Stimulated activated CD8-positive, alpha-beta memory T cell treated with anti-CD3 and anti-CD28 coated beads, Interleukin-15, amount 100 ng/mL, for 24 hours (primary cell): ENCODE data around the gene GRAPL.
"Not testable (repeated sequence)": the region's sequence is repeated elsewhere in the genome, so short reads cannot be mapped to it uniquely, and the experiment has no call there.

Experiments used
- DNase-seq: peaks from one replicate; pipeline ENCODE4 v3.0.0-alpha.2; 2020; ENCODE audit warnings: low read depth

The GRAPL gene

DNA sequence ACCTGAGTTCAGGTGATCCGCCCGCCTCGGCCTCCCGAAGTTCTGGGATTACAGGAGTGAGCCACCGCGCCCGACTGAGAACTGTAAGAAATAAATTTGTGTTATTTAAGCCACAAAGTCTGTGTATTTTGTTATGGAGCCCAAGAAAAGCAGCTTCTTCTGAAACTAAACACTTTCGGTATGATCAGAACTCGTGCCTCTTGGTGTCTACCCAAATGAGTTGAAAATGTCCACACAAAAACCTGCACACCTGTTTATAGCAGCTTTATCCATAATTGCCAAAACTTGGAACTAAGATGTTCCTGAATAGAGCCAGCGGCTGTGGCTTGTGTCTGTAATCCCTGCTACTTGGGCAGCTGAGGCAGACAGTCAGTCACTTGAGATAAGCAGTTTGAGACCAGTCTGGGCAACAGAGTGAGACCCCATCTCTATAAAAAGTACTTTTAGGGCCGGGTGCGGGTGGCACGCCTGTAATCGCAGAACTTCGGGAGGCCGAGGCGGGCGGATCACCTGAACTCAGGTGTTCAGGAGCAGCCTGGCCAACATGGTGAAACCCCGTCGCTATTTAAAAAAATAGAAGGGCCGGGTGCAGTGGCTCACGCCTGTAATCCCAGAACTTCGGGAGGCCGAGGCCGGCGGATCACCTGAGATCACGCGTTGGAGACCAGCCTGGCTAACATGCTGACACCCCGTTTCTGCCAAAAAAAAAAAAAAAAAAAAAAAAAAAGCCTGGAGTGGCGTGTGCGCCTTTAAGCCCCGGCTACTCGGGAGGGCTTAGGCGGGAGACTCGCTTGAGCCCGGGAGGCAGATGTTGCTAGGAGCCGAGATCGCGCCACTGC lies 61.7 kb downstream of the GRAPL start:
- not testable (repeated sequence) for DNase-seq

DNA sequence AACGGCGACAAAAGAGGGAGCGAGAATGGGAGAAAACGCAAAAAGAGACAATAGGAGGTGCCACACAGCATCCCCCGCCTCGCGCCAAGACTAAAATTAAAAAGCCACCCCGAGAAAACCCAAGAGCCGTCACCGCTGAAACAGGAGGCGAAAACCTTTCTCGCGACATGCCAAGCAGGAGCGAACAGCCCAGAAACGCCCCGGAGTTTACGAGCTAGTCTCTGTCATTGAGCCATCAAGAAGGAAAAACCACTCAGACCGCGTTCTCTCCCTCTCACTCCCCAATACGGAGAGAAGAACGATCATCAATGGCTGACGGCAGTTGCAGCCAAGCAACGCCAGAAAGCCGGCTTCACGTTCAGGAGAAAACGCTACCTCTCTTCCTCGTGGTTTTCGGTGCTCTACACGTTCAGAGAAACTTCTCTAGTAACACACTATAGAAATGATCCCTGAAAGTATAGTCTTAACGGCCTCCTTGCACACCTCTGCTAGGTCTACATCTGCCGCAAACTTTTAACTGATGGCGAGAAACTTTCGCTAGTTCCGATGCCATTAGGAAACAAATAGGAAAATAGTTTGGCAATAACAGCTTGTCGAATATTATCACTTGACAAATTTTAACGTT lies 62.5 kb downstream of the GRAPL start:
- DNase-seq = not testable (repeated sequence)

DNA sequence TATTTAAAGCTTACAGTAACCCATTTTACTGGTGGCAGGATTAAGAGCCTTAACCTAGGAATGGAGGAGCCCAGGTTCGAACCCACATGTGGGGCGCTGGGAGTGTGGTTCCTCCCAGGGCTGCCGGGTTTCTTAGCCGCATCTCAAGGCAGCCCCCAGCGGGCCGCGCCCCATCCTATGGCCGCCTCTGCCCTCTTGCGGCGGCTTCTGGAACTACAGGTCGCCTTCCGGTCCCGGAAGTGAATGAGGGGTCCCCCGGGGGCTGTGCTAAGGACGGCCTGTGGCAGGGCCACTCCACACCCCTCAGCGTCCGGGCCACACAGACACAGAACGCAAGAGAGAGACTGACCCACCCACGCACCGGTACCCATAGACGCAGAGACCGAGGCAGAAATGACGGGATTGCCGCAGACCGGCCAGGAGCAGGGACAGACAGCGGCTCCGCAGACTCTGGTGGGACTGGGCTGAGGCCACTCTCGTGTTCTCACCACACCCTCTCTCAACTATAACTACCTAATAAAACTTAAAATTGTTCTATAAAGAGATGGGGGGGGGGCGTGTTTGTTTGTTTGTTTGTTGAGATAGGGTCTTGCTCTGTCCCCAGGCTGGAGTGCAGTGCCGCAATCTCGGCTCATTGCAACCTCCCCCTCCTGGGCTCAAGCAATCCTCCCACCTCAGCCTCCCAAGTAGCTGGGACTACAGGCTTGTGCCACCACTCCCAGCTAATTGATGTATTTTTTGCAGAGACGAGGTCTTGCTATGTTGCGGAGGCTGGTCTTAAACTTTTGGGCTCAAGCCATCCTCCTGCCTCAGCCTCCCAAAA lies 69.2 kb downstream of the GRAPL start:
- not testable (repeated sequence) for DNase-seq

DNA sequence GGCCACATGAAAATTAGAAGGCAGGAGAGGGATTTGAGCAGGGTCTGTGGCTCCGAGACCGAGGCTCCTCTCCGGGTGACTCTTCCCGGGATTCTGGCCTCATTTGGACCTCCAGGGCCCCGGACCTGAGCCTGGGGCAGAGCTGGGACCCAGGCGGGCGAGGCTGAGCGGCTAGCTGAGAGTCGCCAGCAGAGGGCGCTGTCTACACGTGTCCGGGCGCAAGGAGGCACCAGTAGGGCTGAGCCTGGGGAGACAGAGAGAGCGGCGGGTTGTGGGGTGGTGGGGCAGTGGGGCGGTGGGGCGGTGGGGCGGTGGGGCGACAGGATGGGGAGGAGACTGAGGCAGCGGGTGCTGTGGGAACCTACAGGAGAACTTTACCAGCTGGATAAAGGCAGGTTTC lies 75.1 kb downstream of the GRAPL start:
- not testable (repeated sequence) for DNase-seq

DNA sequence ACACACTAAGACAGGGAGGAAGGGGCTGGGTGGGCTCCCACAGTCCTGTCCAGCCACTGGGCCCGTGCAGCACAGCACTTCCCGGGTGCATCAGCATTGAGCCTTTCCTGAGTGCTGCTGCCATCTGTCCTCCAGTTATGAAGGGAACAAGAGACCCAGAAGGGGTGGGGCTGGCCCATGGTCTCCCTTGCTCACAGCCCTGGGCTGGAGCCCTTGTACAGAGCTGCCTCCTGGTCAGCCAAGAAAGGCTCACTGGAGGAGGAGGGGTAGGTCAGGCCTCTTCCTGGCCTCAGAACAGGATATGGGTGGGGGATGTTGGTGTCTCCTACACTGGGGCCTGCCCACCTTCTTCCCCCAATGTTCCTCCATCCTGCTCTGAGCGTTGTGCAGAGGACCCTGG lies 76.0 kb downstream of the GRAPL start:
- not testable (repeated sequence) for DNase-seq
